HepG2 (cell line): Measurements from ENCODE around the gene GPC6. TPM values are rescaled to one million over a fixed set of nuclear protein-coding genes. Genes with fewer than 3 reads are reported as not detected.

Source experiments
- ATF5 ChIP-seq: sonication (generic); formaldehyde crosslinking; IDR thresholded peaks from 2 replicates; pipeline ENCODE4 v1.4.0; 2020; ENCODE audit warnings: mild to moderate bottlenecking, low read depth, missing genetic modification reagents
- BORCS8-MEF2B ChIP-seq: sonication (generic); formaldehyde crosslinking; IDR thresholded peaks from 2 replicates; pipeline ENCODE4 v1.8.0; 2022; ENCODE audit warnings: mild to moderate bottlenecking, missing genetic modification reagents
- CCDC6 ChIP-seq: sonication (generic); formaldehyde crosslinking; IDR thresholded peaks from 2 replicates; pipeline ENCODE4 v1.8.1; 2022; ENCODE audit warnings: mild to moderate bottlenecking, missing genetic modification reagents, moderate library complexity
- FOXK1 ChIP-seq: sonication (generic); formaldehyde crosslinking; IDR thresholded peaks from 2 replicates; pipeline ENCODE4 v1.4.0; 2020; ENCODE audit warnings: low read depth, missing genetic modification reagents, borderline replicate concordance
- GPBP1L1 ChIP-seq: sonication (generic); formaldehyde crosslinking; IDR thresholded peaks from 2 replicates; pipeline ENCODE4 v1.5.0; 2020; ENCODE audit warnings: mild to moderate bottlenecking, missing genetic modification reagents
- HMG20B ChIP-seq: conservative IDR thresholded peaks from 2 replicates; pipeline ENCODE4 v1.6.1; 2016; ENCODE audit warnings: missing genetic modification reagents, missing compliant biosample characterization
- PAX8 ChIP-seq: sonication (generic); formaldehyde crosslinking; IDR thresholded peaks from 2 replicates; pipeline ENCODE4 v1.8.0; 2022; ENCODE audit warnings: mild to moderate bottlenecking, missing genetic modification reagents, borderline replicate concordance
- PHF21A ChIP-seq: sonication (generic); formaldehyde crosslinking; IDR thresholded peaks from 2 replicates; pipeline ENCODE4 v1.5.0; 2020; ENCODE audit warnings: mild to moderate bottlenecking, missing genetic modification reagents
- PRMT3 ChIP-seq: sonication (generic); formaldehyde crosslinking; IDR thresholded peaks from 2 replicates; pipeline ENCODE4 v1.8.1; 2022; ENCODE audit warnings: low read depth, mild to moderate bottlenecking, moderate library complexity, missing genetic modification reagents, borderline replicate concordance
- SALL1 ChIP-seq: sonication (generic); formaldehyde crosslinking; IDR thresholded peaks from 2 replicates; pipeline ENCODE4 v1.8.0; 2022; ENCODE audit warnings: mild to moderate bottlenecking, missing genetic modification reagents
- SMC3 ChIP-seq: IDR thresholded peaks from 2 replicates; pipeline ENCODE4 v1.6.1; 2011; ENCODE audit warnings: low read length, improper control_type of control experiment
- SOX5 ChIP-seq: IDR thresholded peaks from 2 replicates; pipeline ENCODE4 v1.6.1; 2016; ENCODE audit warnings: borderline replicate concordance
- ZBTB20 ChIP-seq: sonication (generic); formaldehyde crosslinking; IDR thresholded peaks from 2 replicates; pipeline ENCODE4 v1.8.1; 2023; ENCODE audit warnings: missing genetic modification reagents, low read depth, mild to moderate bottlenecking, borderline replicate concordance
- ZBTB7B ChIP-seq: sonication (generic); formaldehyde crosslinking; IDR thresholded peaks from 2 replicates; pipeline ENCODE4 v1.4.0; 2020; ENCODE audit warnings: missing genetic modification reagents
- ZFP37 ChIP-seq: sonication (generic); formaldehyde crosslinking; IDR thresholded peaks from 2 replicates; pipeline ENCODE4 v1.4.0; 2020; ENCODE audit warnings: missing genetic modification reagents, borderline replicate concordance
- ZFP91 ChIP-seq: sonication (generic); formaldehyde crosslinking; IDR thresholded peaks from 2 replicates; pipeline ENCODE4 v1.9.0; 2022; ENCODE audit warnings: missing genetic modification reagents, mild to moderate bottlenecking, borderline replicate concordance
- ZMYM3 ChIP-seq: sonication (generic); formaldehyde crosslinking; IDR thresholded peaks from 2 replicates; pipeline ENCODE4 v1.5.1; 2020; ENCODE audit warnings: mild to moderate bottlenecking, missing genetic modification reagents
- ZNF609 ChIP-seq: sonication (generic); formaldehyde crosslinking; IDR thresholded peaks from 2 replicates; pipeline ENCODE4 v1.4.0; 2020; ENCODE audit warnings: mild to moderate bottlenecking, missing genetic modification reagents, borderline replicate concordance
- ZNF7 ChIP-seq: IDR thresholded peaks from 2 replicates; pipeline ENCODE4 v1.6.1; 2016; ENCODE audit warnings: missing biosample characterization, missing genetic modification reagents
- ZNF781 ChIP-seq: sonication (generic); formaldehyde crosslinking; IDR thresholded peaks from 2 replicates; pipeline ENCODE4 v1.5.1; 2020; ENCODE audit warnings: borderline replicate concordance, mild to moderate bottlenecking, missing genetic modification reagents; ENCODE audit errors: not compliant biosample characterization
- polyA plus RNA-seq, 8 experiments: library from polyadenylated mRNA; depleted of rRNA in 3 of 8; stranded (reverse) in 7 of 8; unstranded in 1 of 8; fragments of >200 nt; fragmentation: Illumina TruSeq in 4 of 8; extraction: Trizol in 4 of 8; gene quantifications; 2 replicates each; pipeline versions ENCODE4 v1.2.1 to v1.2.3, GENCODE V29; 2011 to 2016; ENCODE audit warnings: low read depth in 4 of 8, missing spikeins in 1 of 8, mixed read lengths in 1 of 8; ENCODE audit not compliant: insufficient read depth in 1 of 8
- total RNA-seq, 5 experiments: library from RNA; depleted of rRNA; stranded (reverse); fragments of >200 nt; fragmentation: Illumina TruSeq; extraction: Trizol; gene quantifications; 2 replicates each; pipeline ENCODE4 v1.2.3, GENCODE V29; 2016; ENCODE audit warnings: low read depth in 1 of 5

The GPC6 gene
- total and polyA plus RNA-seq, 2 of the 13 experiments (the other 11 are each of a cell fraction or from before 2014, with no cell fraction given) = 24.5 to 33.9 TPM

- TF ChIP-seq ZNF609 (CRISPR knock-in tag) = peak; percentile 70; the same call in 1 of the 2 replicates
- peak; percentile 59; the same call in 1 of the 2 replicates for TF ChIP-seq CCDC6
- 0 out of 2 replicates have a peak, but pooled peaks have one; percentile 70 for TF ChIP-seq PRMT3 (CRISPR knock-in tag)
- TF ChIP-seq ZNF7 (CRISPR knock-in tag) = no peak
- peak; percentile 1; the same call in 1 of the 2 replicates for TF ChIP-seq SMC3
- TF ChIP-seq ZBTB20 (CRISPR knock-in tag) = peak; percentile 74; the same call in 1 of the 2 replicates
- TF ChIP-seq ZFP37 (CRISPR knock-in tag) = no peak
- TF ChIP-seq BORCS8-MEF2B (CRISPR knock-in tag) = peak; percentile 76
- peak; percentile 45 for TF ChIP-seq ZNF781 (CRISPR knock-in tag)
- peak; percentile 82 for TF ChIP-seq ZMYM3 (CRISPR knock-in tag)
- TF ChIP-seq PAX8 (CRISPR knock-in tag) = no peak
- TF ChIP-seq HMG20B = peak; percentile 75; the same call in 1 of the 2 replicates
- TF ChIP-seq PHF21A (CRISPR knock-in tag) = peak; percentile 88
- peak; percentile 88 for TF ChIP-seq ZBTB7B (CRISPR knock-in tag)
- no peak for TF ChIP-seq FOXK1 (CRISPR knock-in tag)
- peak; percentile 98 for TF ChIP-seq ZFP91 (CRISPR knock-in tag)
- TF ChIP-seq SALL1 = peak; percentile 94
- no peak for TF ChIP-seq GPBP1L1 (CRISPR knock-in tag)
- TF ChIP-seq SOX5 (CRISPR knock-in tag) = peak; percentile 31; the same call in 1 of the 2 replicates
- TF ChIP-seq ATF5 (CRISPR knock-in tag) = no peak
These were observed 892.8 kb downstream of the GPC6 start (continued) for GRCh38 chr13:94119360-94119936.
